Naive thymus-derived CD8-positive, alpha-beta T cell (primary cell): Measurements from ENCODE around the gene TXNDC17. TPM values are rescaled to one million over a fixed set of nuclear protein-coding genes. Genes with fewer than 3 reads are reported as not detected.
A peak's percentile ranks its signal among the peaks of the same experiment; 100 is the strongest.
"Not testable (repeated sequence)": the region's sequence is repeated elsewhere in the genome, so short reads cannot be mapped to it uniquely, and the experiment has no call there.

Experiments
- ATAC-seq, 2 donors: fragments of 150-1000 bp; cut with Tn5 transposase in 1 of 2; sonication (Bioruptor Pico), chemical (Tn5 transposase) in 1 of 2; 1 replicate in 1 of 2; 2 replicates in 1 of 2; pipeline ENCODE4 v1.10.0; 2021; ENCODE audit warnings: mild to moderate bottlenecking in 2 of 2, moderate library complexity in 2 of 2
- POLR2A ChIA-PET: fragments of 350-600 bp; sonication (Branson Sonifier 250); formaldehyde crosslinking; loops from one replicate; lab custom pipeline; 2021; ENCODE audit warnings: antibody characterized with exemption; lab: Charles Lee
- DNase-seq, 10 donors: peaks; one replicate each; pipeline versions ENCODE4 v3.0.0 to v3.0.0-alpha.2; 2020 to 2022
- H3K27ac Mint-ChIP-seq, 10 donors: one replicate each; pipeline ENCODE4 v1.8.0; 2020 to 2022; ENCODE audit warnings: mild to moderate bottlenecking in 10 of 10, mixed read lengths in 10 of 10, moderate library complexity in 4 of 10, inconsistent platforms in 1 of 10
- H3K27me3 Mint-ChIP-seq, 5 donors: one replicate each; pipeline ENCODE4 v1.8.0; 2021 to 2022; ENCODE audit warnings: mixed read lengths in 5 of 5
- H3K36me3 Mint-ChIP-seq, 3 donors: one replicate each; pipeline ENCODE4 v1.8.0; 2020 to 2022; ENCODE audit warnings: mixed read lengths in 3 of 3, mild to moderate bottlenecking in 2 of 3, inconsistent platforms in 1 of 3
- H3K4me1 Mint-ChIP-seq, 4 donors: one replicate each; pipeline ENCODE4 v1.8.0; 2021 to 2022; ENCODE audit warnings: mixed read lengths in 4 of 4
- H3K4me3 Mint-ChIP-seq, 10 donors: one replicate each; pipeline ENCODE4 v1.8.0; 2020 to 2022; ENCODE audit warnings: mild to moderate bottlenecking in 10 of 10, mixed read lengths in 10 of 10, moderate library complexity in 6 of 10, inconsistent platforms in 1 of 10
- H3K9me3 Mint-ChIP-seq, 9 donors: one replicate each; pipeline ENCODE4 v1.8.0; 2020 to 2022; ENCODE audit warnings: mixed read lengths in 9 of 9, mild to moderate bottlenecking in 3 of 9, inconsistent platforms in 1 of 9, moderate library complexity in 1 of 9
- microRNA-seq: library from miRNA; unstranded; fragments of <30 nt; microRNA quantifications from one replicate; pipeline ENCODE4 v1.2.0, GENCODE V29; 2022; ENCODE audit warnings: borderline microRNAs expressed
- polyA plus RNA-seq, 3 donors: library from polyadenylated mRNA; unstranded; fragments of 300-500 nt; fragmentation: Illumina TruSeq; gene quantifications; one replicate each; pipeline ENCODE4 v1.2.3, GENCODE V29; 2021
- total RNA-seq, 8 experiments: library from RNA in 2 of 8; stranded (reverse) in 2 of 8; gene quantifications; one replicate each; pipeline ENCODE4 v1.2.3 and lab custom pipeline; 2021 to 2026

TXNDC17 gene
- total and polyA plus RNA-seq, 5 experiments from 2014 or later, result 17.2 to 73.5 (median 48.7) TPM

- H3K27ac Mint-ChIP-seq, result no peak overlapping the region
- ATAC-seq, result no peak
- no peak overlapping the region for H3K4me3 Mint-ChIP-seq
- H3K27me3 Mint-ChIP-seq, result peaks cover 19 to 75% (median 41%) of the 10 kb centered on the region in 5 donors
- H3K36me3 Mint-ChIP-seq, result no peaks in the 10 kb centered on the region
- POLR2A ChIA-PET, result interaction anchor here (0.5 kb wide), 1 partner anchor 218 kb away, joined by 5 read pairs; no protein-coding TSS in a partner anchor
- peaks cover 0 to 2% (median 0%) of the 10 kb centered on the region in 4 donors for H3K4me1 Mint-ChIP-seq
- peak in 1 of 10 donors; percentile 53 for DNase-seq
- no peaks in the 10 kb centered on the region for H3K9me3 Mint-ChIP-seq
These were observed 50.7 kb downstream of the TXNDC17 start for GRCh38 chr17:6691546-6691945.

- H3K36me3 Mint-ChIP-seq, H3K4me1 Mint-ChIP-seq, H3K4me3 Mint-ChIP-seq, ATAC-seq, POLR2A ChIA-PET, H3K9me3 Mint-ChIP-seq, DNase-seq, H3K27ac Mint-ChIP-seq: not testable (repeated sequence)
- peaks cover 17 to 73% (median 38%) of the 10 kb centered on the region in 5 donors for H3K27me3 Mint-ChIP-seq
These were observed 51.1 kb downstream of the TXNDC17 start for GRCh38 chr17:6691958-6692357.

Small RNA genes lying within 50 kb of the gene (microRNA-seq; reads per million reads assigned to microRNA genes)
- not detected for gene MIR4520-1
- not detected for gene MIR4520-2

Other genes starting within 250 kb of the TXNDC17 start
- gene AIPL1, start 205.9 kb upstream of the TXNDC17 start, total RNA-seq, result not detected
- not detected for gene AIPL1, start 205.9 kb upstream of the TXNDC17 start, polyA plus RNA-seq
- gene PIMREG, start 196.6 kb upstream of the TXNDC17 start, total RNA-seq, result not detected
- under 1 TPM in 1 of 3 donors, not detected in 2; 0.27 TPM for gene PIMREG, start 196.6 kb upstream of the TXNDC17 start, polyA plus RNA-seq
- under 1 TPM; 0.44 to 0.74 TPM for gene PITPNM3, start 84.5 kb upstream of the TXNDC17 start, total RNA-seq
- gene PITPNM3, start 84.5 kb upstream of the TXNDC17 start, polyA plus RNA-seq, result not detected
- 10 to 100 TPM; 17.5 to 24.8 TPM for gene KIAA0753, start 349 bp upstream of the TXNDC17 start, total RNA-seq
- gene KIAA0753, start 349 bp upstream of the TXNDC17 start, polyA plus RNA-seq, result 1 to 10 TPM; 1.2 to 2.3 (median 2.2) TPM
- 10 to 100 TPM; 23.1 to 27.3 TPM for gene MED31, start 10.5 kb downstream of the TXNDC17 start, total RNA-seq
- gene MED31, start 10.5 kb downstream of the TXNDC17 start, polyA plus RNA-seq, result 10 to 100 TPM; 25.2 to 30.7 (median 28.6) TPM
- 1 to 10 TPM; 3.4 to 4.2 TPM for gene C17orf100, start 10.7 kb downstream of the TXNDC17 start, total RNA-seq
- gene C17orf100, start 10.7 kb downstream of the TXNDC17 start, polyA plus RNA-seq, result 1 to 10 TPM; 2.2 to 6.4 (median 5.8) TPM
- not detected for gene SLC13A5, start 72.3 kb downstream of the TXNDC17 start, total RNA-seq
- gene SLC13A5, start 72.3 kb downstream of the TXNDC17 start, polyA plus RNA-seq, result under 1 TPM in 1 of 3 donors, not detected in 2; 0.43 TPM
- 10 to 100 TPM; 40.7 to 41.3 TPM for gene XAF1, start 115.0 kb downstream of the TXNDC17 start, total RNA-seq
- 10 to 100 TPM; 19.7 to 40.0 (median 22.0) TPM for gene XAF1, start 115.0 kb downstream of the TXNDC17 start, polyA plus RNA-seq
- gene FBXO39, start 135.2 kb downstream of the TXNDC17 start, total RNA-seq, result under 1 TPM in 1 of 2 experiments, not detected in 1; 0.29 TPM
- gene FBXO39, start 135.2 kb downstream of the TXNDC17 start, polyA plus RNA-seq, result under 1 TPM in 1 of 3 donors, not detected in 2; 0.15 TPM
- not detected for gene TEKT1, start 190.7 kb downstream of the TXNDC17 start, total RNA-seq
- not detected for gene TEKT1, start 190.7 kb downstream of the TXNDC17 start, polyA plus RNA-seq